Esophagus squamous epithelium (tissue), 4 donors: ENCODE data around the gene DTNB.

Experiments
- CTCF ChIP-seq, 6 experiments: fragments of 450-650 bp in 4 of 6; fragments of 200-600 bp in 2 of 6; sonication (generic) in 2 of 6; IDR thresholded peaks; one replicate each; pipeline ENCODE4 v1.5.1; 2016 to 2019; ENCODE audit warnings: antibody characterized with exemption in 6 of 6, mild to moderate bottlenecking in 4 of 6, moderate library complexity in 4 of 6
- POLR2A ChIP-seq, 4 donors: fragments of 450-650 bp; IDR thresholded peaks; one replicate each; pipeline ENCODE4 v1.6.1; 2017; ENCODE audit warnings: antibody characterized with exemption in 4 of 4, mild to moderate bottlenecking in 4 of 4, moderate library complexity in 3 of 4

GRCh38 chr2:25330273-25330672 lies 343.1 kb downstream of the DTNB start:
- TF ChIP-seq POLR2A (IDR thresholded peaks at IDR 0.05): no peak
- no peak for TF ChIP-seq CTCF (IDR thresholded peaks at IDR 0.05)
